Measurements from ENCODE around the gene DDAH1. TPM values are rescaled to one million over a fixed set of nuclear protein-coding genes. Genes with fewer than 3 reads are reported as not detected.

DDAH1 gene
- total and polyA plus RNA-seq, 12 donors: 2.4 to 84.5 (median 58.4) TPM

DNA sequence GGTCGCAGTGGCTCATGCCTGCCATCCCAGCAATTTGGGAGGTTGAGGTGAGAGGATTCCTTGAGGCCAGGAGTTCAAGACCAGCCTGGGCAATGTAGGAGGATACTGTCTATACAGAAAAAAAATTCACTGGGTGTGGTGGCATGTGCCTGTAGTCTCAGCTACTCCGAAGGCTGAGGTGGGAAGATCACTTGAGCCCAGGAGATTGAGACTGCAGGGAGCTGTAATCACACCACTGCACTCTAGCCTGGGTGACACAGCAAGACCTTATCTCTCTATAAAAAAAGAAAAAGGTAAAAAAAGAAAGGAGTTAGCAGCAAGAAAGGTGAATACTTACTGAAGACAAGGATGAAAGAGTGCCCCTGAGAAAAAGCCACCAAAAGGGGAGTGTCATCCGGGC, 164.8 kb downstream of the DDAH1 start:
- TF ChIP-seq POLR2A (IDR thresholded peaks at IDR 0.05): no peak
- TF ChIP-seq, protein P1, sequence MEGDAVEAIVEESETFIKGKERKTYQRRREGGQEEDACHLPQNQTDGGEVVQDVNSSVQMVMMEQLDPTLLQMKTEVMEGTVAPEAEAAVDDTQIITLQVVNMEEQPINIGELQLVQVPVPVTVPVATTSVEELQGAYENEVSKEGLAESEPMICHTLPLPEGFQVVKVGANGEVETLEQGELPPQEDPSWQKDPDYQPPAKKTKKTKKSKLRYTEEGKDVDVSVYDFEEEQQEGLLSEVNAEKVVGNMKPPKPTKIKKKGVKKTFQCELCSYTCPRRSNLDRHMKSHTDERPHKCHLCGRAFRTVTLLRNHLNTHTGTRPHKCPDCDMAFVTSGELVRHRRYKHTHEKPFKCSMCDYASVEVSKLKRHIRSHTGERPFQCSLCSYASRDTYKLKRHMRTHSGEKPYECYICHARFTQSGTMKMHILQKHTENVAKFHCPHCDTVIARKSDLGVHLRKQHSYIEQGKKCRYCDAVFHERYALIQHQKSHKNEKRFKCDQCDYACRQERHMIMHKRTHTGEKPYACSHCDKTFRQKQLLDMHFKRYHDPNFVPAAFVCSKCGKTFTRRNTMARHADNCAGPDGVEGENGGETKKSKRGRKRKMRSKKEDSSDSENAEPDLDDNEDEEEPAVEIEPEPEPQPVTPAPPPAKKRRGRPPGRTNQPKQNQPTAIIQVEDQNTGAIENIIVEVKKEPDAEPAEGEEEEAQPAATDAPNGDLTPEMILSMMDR (IDR thresholded peaks at IDR 0.05): no peak
- H3K4me3 ChIP-seq: no peak overlapping the region
- H3K4me1 ChIP-seq (replicated peaks in 1 of 2): peaks cover 0 to 6% of the 10 kb centered on the region in 2 donors
- WGBS, 4 donors: 59 to 88% (median 70%) methylated on average over 3 of the region's 3 CpGs
- no peak overlapping the region for H3K27ac ChIP-seq
- H3K9me3 ChIP-seq (replicated peaks in 1 of 3): no peaks in the 10 kb centered on the region
- H3K27me3 ChIP-seq: no peaks in the 10 kb centered on the region
- no peak for DNase-seq
- no peaks in the 10 kb centered on the region for H3K36me3 ChIP-seq (replicated peaks in 1 of 2)
- intact Hi-C loops (cut with DNase I): loop anchor here (10.0 kb wide), 2 partner anchors 275 to 715 kb away; no protein-coding TSS in a partner anchor

DNA sequence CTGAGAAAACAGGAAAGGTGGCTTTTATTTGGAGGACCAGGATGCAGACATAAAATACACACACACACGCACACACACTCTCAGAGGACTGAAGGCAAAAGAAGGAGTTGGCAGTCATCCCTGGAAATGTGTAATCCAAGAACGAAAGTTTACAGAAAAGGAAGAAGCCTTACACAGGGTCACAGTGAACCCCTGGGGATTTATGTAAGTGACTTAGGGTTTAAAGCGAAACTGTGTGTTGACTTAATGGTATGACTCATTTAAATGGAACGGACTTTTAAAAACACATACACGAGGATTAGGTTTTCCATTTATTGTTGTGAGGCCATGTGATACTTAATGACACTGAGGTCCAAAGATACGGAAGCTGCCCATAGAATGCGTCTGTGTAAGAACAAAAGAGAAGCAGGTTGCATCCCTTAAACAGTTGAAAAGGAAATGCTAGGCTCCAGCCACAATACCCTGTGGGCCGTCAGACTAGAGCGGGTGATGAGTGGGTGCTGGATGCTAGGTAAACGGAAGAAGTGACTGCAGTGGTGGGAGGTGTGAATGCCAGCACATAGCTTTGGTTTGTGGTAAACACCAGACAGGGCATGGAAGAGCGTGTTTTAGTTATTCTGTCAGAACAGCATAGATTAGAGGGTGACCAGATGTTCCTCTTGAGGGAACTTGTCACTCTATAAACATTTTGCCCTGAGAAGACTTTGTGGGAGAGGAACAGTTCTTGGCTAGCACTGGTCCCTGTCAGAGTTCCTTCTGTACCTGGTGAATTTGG, 166.9 kb downstream of the DDAH1 start:
- intact Hi-C loops (cut with DNase I): no loop called here
- Histone ChIP-seq H3K9me3 (replicated peaks in 1 of 3) (no peaks in the 10 kb centered on the region), H3K4me3 (peak overlapping the region in 1 of 4 donors; percentile 23), H3K4me1 (replicated peaks in 1 of 2) (peaks cover 0 to 6% of the 10 kb centered on the region in 2 donors), H3K27me3 (no peaks in the 10 kb centered on the region), H3K36me3 (replicated peaks in 1 of 2) (no peaks in the 10 kb centered on the region), H3K27ac (peak overlapping the region in 3 of 5 donors; percentile 31 to 62 (median 38))
- peak in 1 of 2 donors; percentile 23 for TF ChIP-seq POLR2A (IDR thresholded peaks at IDR 0.05)
- TF ChIP-seq, protein P1 (IDR thresholded peaks at IDR 0.05): no peak
- 47 to 51% (median 48%) methylated on average over 11 of the region's 11 CpGs for WGBS, 4 donors
- DNase-seq: peak; percentile 42 to 71 (median 61)

DNA sequence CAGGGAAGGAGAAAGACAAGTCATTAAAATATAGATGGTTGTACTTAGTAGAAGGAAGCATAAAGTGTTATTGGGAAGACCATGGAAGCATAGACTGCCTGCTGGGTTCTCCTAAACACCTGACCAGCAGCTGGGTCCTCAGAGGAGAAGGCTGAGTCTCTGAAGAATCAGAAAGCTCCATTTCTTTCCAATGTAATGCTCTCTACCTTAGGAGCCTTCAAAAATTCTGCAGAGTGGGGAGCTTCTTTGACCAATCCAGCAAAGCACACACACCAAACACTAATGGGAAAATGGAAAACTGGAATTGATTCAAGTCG, 167.5 kb downstream of the DDAH1 start:
- TF ChIP-seq POLR2A (IDR thresholded peaks at IDR 0.05): no peak
- TF ChIP-seq, protein P1 (IDR thresholded peaks at IDR 0.05): no peak
- intact Hi-C loops (cut with DNase I): no loop called here
- WGBS, 4 donors: 44 to 61% (median 57%) methylated on average over 1 of the region's 1 CpG
- Histone ChIP-seq H3K27ac (peak overlapping the region in 2 of 5 donors; percentile 31 to 38), H3K9me3 (replicated peaks in 1 of 3) (no peaks in the 10 kb centered on the region), H3K36me3 (replicated peaks in 1 of 2) (no peaks in the 10 kb centered on the region), H3K4me1 (replicated peaks in 1 of 2) (peaks cover 0 to 6% of the 10 kb centered on the region in 2 donors), H3K27me3 (no peaks in the 10 kb centered on the region), H3K4me3 (peak overlapping the region in 1 of 4 donors; percentile 23)
- no peak for DNase-seq

DNA sequence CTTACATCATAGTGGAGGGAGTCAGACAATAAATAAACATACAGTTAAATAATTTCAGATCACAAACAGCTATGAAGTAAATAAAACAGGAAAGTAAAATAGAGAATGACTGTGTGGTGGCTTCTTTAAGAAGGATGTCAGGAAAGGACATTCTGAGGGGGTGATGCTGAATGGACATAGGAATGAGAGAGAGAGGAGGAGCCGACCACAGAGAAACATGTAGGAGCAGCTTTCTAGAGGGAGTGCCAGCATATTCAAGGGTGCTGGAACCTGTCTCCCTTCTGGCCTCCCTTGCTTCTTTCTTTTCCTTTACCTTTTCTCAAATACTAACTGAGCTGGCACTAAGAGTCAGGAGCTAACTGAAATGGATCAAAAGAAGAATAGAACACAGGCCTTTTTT, 168.0 kb downstream of the DDAH1 start:
- peaks cover 0 to 6% of the 10 kb centered on the region in 2 donors for H3K4me1 ChIP-seq (replicated peaks in 1 of 2)
- DNase-seq: no peak
- 50 to 76% (median 69%) methylated on average over 1 of the region's 1 CpG for WGBS, 4 donors
- H3K36me3 ChIP-seq (replicated peaks in 1 of 2): no peaks in the 10 kb centered on the region
- H3K9me3 ChIP-seq (replicated peaks in 1 of 3): no peaks in the 10 kb centered on the region
- H3K27ac ChIP-seq: no peak overlapping the region
- no peak for TF ChIP-seq POLR2A (IDR thresholded peaks at IDR 0.05)
- TF ChIP-seq, protein P1 (IDR thresholded peaks at IDR 0.05): no peak
- intact Hi-C loops (cut with DNase I): no loop called here
- H3K27me3 ChIP-seq: no peaks in the 10 kb centered on the region
- no peak overlapping the region for H3K4me3 ChIP-seq
